ENCODE measurements around the gene CFAP65. TPM values are rescaled to one million over a fixed set of nuclear protein-coding genes. Genes with fewer than 3 reads are reported as not detected.

Gene CFAP65
- total RNA-seq, 2 donors from 2014 or later = not detected

DNA sequence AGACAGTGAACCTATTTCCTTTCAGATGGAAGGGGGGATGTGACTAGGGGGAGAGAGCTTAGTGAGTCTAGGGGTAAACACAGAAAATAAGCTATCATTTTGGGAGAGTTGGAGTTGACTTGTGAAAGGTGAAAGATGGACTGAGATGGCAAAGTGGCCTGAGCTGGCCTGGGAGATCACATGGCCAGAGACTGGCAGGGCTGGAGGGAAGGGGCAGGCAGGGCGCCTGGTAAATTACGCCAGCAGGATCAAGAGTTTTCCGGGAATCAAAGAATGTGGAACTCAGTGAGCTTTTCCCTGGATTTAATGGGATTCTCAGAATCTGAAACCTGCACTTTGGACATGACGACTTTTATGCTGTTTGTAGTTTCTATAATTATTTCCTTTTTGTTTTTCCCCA is 841 bp upstream of the CFAP65 start:
- H3K27ac ChIP-seq = no peak overlapping the region
- peaks cover 0 to 9% of the 10 kb centered on the region in 2 donors for H3K27me3 ChIP-seq
- DNase-seq (no peak), ATAC-seq (no peak)
- no peak overlapping the region for H3K4me3 ChIP-seq
- no peaks in the 10 kb centered on the region for H3K9me3 ChIP-seq
- peaks cover 8% of the 10 kb centered on the region for H3K4me1 ChIP-seq
- no peaks in the 10 kb centered on the region for H3K36me3 ChIP-seq (replicated peaks in 1 of 2; ENCODE audit: insufficient read depth in 1 of 2, low read depth in 2 of 2)
- TF ChIP-seq CTCF (IDR thresholded peaks at IDR 0.05) = no peak
- TF ChIP-seq POLR2A (IDR thresholded peaks at IDR 0.05) = no peak
- intact Hi-C loops (cut with DNase I) = no loop called here
- 75 to 77% methylated on average over 4 of the region's 4 CpGs for WGBS, 2 donors

DNA sequence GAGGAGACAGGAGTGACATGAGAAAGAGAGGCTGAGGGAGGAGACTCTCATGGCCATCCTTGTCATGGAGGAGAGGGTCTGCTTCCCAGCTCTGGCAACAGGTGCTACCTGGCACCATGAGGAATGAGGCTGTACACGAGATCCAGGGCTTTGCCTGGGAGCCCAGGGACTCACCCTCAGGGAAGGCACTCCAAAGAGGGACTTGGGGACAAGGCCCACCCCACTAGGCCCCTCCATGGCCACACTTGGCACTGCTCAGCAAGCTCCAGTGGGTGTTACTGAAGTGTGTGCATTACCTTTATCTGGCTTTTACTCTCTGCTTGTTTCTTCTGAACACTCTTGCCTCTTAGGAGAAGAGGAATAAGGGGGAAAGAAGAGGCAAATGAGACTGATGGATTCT is 2.7 kb downstream of the CFAP65 start:
- H3K4me3 ChIP-seq = no peak overlapping the region
- no peaks in the 10 kb centered on the region for H3K36me3 ChIP-seq (replicated peaks in 1 of 2; ENCODE audit: insufficient read depth in 1 of 2, low read depth in 2 of 2)
- no peaks in the 10 kb centered on the region for H3K9me3 ChIP-seq
- WGBS, 2 donors = 0 to 20% methylated on average over 1 of the region's 1 CpG
- peaks cover 8% of the 10 kb centered on the region for H3K4me1 ChIP-seq
- intact Hi-C loops (cut with DNase I) = no loop called here
- ATAC-seq = no peak
- H3K27ac ChIP-seq = no peak overlapping the region
- TF ChIP-seq POLR2A (IDR thresholded peaks at IDR 0.05) = no peak
- TF ChIP-seq CTCF (IDR thresholded peaks at IDR 0.05) = no peak
- H3K27me3 ChIP-seq = peaks cover 0 to 9% of the 10 kb centered on the region in 2 donors
- no peak for DNase-seq

DNA sequence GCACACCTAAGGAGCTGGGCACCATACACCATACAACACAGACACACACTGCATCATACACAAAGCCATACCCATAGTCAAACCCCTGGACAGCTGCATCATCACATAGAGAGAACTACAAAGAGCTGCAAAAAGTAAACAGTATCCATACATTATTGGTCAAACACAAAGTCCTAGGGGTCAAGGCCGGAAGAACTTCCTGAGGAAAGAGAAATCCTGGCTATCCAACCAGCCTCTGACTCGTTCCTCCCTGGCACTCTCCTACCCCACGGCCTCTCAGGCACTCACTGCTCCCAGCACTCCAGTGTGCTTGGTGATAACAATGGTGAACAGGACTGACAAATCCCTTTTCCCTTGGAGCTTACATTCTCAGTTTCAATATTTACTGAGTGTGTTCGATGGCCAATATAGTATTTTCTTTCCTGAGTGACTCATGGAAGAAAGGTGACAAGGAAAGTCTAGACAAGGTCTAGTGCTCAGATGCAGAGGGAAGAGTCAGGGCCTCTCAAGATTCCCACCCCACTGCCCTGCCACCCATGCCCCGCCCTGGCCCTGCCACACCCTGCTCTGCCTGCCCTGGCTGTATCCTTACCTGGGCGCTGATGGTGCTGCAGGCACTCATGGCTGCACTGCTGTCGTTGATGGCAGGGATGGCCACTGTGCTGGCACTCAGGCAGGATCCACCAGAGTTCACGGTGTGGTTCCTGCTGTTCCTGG is 3.4 kb downstream of the CFAP65 start:
- TF ChIP-seq CTCF (IDR thresholded peaks at IDR 0.05) = no peak
- TF ChIP-seq POLR2A (IDR thresholded peaks at IDR 0.05) = no peak

GRCh38 chr2:219035942-219036341 is 5.4 kb downstream of the CFAP65 start:
- H3K36me3 ChIP-seq (replicated peaks in 1 of 2; ENCODE audit: insufficient read depth in 1 of 2, low read depth in 2 of 2) = no peaks in the 10 kb centered on the region
- intact Hi-C loops (cut with DNase I) = no loop called here
- peaks cover 0 to 5% of the 10 kb centered on the region in 2 donors for H3K27me3 ChIP-seq
- TF ChIP-seq POLR2A (IDR thresholded peaks at IDR 0.05) (no peak), CTCF (IDR thresholded peaks at IDR 0.05) (no peak)
- 67 to 97% methylated on average over 2 of the region's 2 CpGs for WGBS, 2 donors
- H3K4me3 ChIP-seq = no peak overlapping the region
- H3K9me3 ChIP-seq = no peaks in the 10 kb centered on the region
- no peak for ATAC-seq
- no peak for DNase-seq
- no peak overlapping the region for H3K27ac ChIP-seq
- peaks cover 1% of the 10 kb centered on the region for H3K4me1 ChIP-seq

More for the DNA sequence above, 3.4 kb downstream of the CFAP65 start:
- no peak overlapping the region for H3K27ac ChIP-seq
- no peaks in the 10 kb centered on the region for H3K9me3 ChIP-seq
- DNase-seq (no peak), ATAC-seq (no peak)
- H3K4me3 ChIP-seq = no peak overlapping the region
- intact Hi-C loops (cut with DNase I) = no loop called here
- peaks cover 8% of the 10 kb centered on the region for H3K4me1 ChIP-seq
- peaks cover 0 to 9% of the 10 kb centered on the region in 2 donors for H3K27me3 ChIP-seq
- H3K36me3 ChIP-seq (replicated peaks in 1 of 2; ENCODE audit: insufficient read depth in 1 of 2, low read depth in 2 of 2) = no peaks in the 10 kb centered on the region
- 38 to 43% methylated on average over 7 to 8 of the region's 8 CpGs for WGBS, 2 donors

DNA sequence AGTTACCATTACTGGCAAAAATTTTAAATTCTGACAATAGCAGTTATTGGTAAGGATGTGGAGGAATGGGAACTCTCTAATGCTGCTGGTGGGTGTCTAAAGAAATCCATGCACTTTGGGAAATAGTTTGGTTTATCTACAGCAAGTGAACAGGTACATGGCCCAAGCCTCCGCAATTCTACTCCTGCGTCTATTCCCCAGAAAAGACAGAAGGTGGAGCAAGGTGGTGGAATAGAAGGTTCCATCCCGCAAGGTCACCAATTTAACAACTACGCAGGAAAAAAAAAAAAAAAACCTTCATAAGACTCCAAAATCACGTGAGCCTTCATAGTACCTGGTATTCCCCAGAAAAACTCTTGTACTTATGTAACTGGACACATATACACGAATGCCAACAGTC is 6.5 kb downstream of the CFAP65 start:
- TF ChIP-seq CTCF (IDR thresholded peaks at IDR 0.05) (no peak), POLR2A (IDR thresholded peaks at IDR 0.05) (no peak)
- H3K27ac ChIP-seq = no peak overlapping the region
- ATAC-seq (no peak), DNase-seq (no peak)
- intact Hi-C loops (cut with DNase I) = no loop called here
- H3K9me3 ChIP-seq = no peaks in the 10 kb centered on the region
- no peak overlapping the region for H3K4me3 ChIP-seq
- H3K4me1 ChIP-seq = no peaks in the 10 kb centered on the region
- H3K27me3 ChIP-seq = no peaks in the 10 kb centered on the region
- no peaks in the 10 kb centered on the region for H3K36me3 ChIP-seq (replicated peaks in 1 of 2; ENCODE audit: insufficient read depth in 1 of 2, low read depth in 2 of 2)
- WGBS, 2 donors = 33 to 51% methylated on average over 6 of the region's 6 CpGs
